K562 (cell line): ENCODE measurements around the gene LIPH. TPM values are rescaled to one million over a fixed set of nuclear protein-coding genes. Genes with fewer than 3 reads are reported as not detected.

Experiments used
- ARID1B ChIP-seq: fragments of 450-650 bp; IDR thresholded peaks from 2 replicates; pipeline ENCODE4 v1.6.1; 2016; ENCODE audit warnings: antibody characterized with exemption, mild to moderate bottlenecking, inconsistent platforms
- ARNT ChIP-seq, 2 experiments: fragments of 450-650 bp; IDR thresholded peaks; 2 replicates each; pipeline ENCODE4 v1.6.1; 2016; ENCODE audit warnings: mild to moderate bottlenecking in 1 of 2
- CBX3 ChIP-seq, 2 experiments: IDR thresholded peaks; 1 replicate in 1 of 2; 2 replicates in 1 of 2; pipeline ENCODE4 v1.6.1; 2012; ENCODE audit warnings: inconsistent platforms in 2 of 2, low read length in 2 of 2, borderline replicate concordance in 1 of 2, control low read depth in 1 of 2
- CEBPB ChIP-seq: fragments of 450-650 bp; IDR thresholded peaks from 2 replicates; pipeline ENCODE4 v1.6.1; 2016; ENCODE audit warnings: missing genetic modification characterization, missing compliant biosample characterization
- CREB3 ChIP-seq: fragments of 450-650 bp; conservative IDR thresholded peaks from 2 replicates; pipeline ENCODE4 v1.6.1; 2016; ENCODE audit warnings: missing genetic modification characterization, low read depth, mild to moderate bottlenecking, missing compliant biosample characterization, moderate library complexity
- EHMT2 ChIP-seq: fragments of 450-650 bp; IDR thresholded peaks from 2 replicates; pipeline ENCODE4 v1.6.1; 2018; ENCODE audit warnings: antibody characterized with exemption
- ETV6 ChIP-seq, 3 experiments: fragments of 150-350 bp in 1 of 3; sonication (generic) in 1 of 3; formaldehyde crosslinking in 1 of 3; IDR thresholded peaks; 2 replicates each; pipeline versions ENCODE4 v1.6.1 to v1.8.0; 2014 to 2022; ENCODE audit warnings: borderline replicate concordance in 2 of 3, low read depth in 2 of 3, antibody characterized with exemption in 1 of 3, low read length in 1 of 3, mild to moderate bottlenecking in 1 of 3, missing genetic modification reagents in 1 of 3
- ID3 ChIP-seq, 2 experiments: fragments of 250-450 bp in 1 of 2; fragments of 450-650 bp in 1 of 2; sonication (Bioruptor Pico) in 1 of 2; IDR thresholded peaks; 2 replicates each; pipeline versions ENCODE4 v1.6.1 to v1.8.0; 2016 to 2021; ENCODE audit warnings: mild to moderate bottlenecking in 2 of 2, moderate library complexity in 2 of 2, missing compliant biosample characterization in 1 of 2, missing genetic modification characterization in 1 of 2
- KHSRP ChIP-seq: fragments of 450-650 bp; IDR thresholded peaks from 2 replicates; pipeline ENCODE4 v1.6.1; 2017
- MCM3 ChIP-seq: fragments of 450-650 bp; IDR thresholded peaks from 2 replicates; pipeline ENCODE4 v1.6.1; 2016
- SIRT6 ChIP-seq: IDR thresholded peaks from one replicate; pipeline ENCODE4 v1.6.1; 2012; ENCODE audit warnings: low read depth, mild to moderate bottlenecking, control low read depth, inconsistent platforms, low read length, moderate library complexity
- TAF9B ChIP-seq: fragments of 450-650 bp; IDR thresholded peaks from 2 replicates; pipeline ENCODE4 v1.6.1; 2018; ENCODE audit warnings: mild to moderate bottlenecking; ENCODE audit not compliant: partially characterized antibody
- TAL1 ChIP-seq: fragments of 450-650 bp; IDR thresholded peaks from 2 replicates; pipeline ENCODE4 v1.6.1; 2016; ENCODE audit warnings: mild to moderate bottlenecking
- TBP ChIP-seq: optimal IDR thresholded peaks from 2 replicates; pipeline ENCODE3; 2011; ENCODE audit warnings: low read depth, low read length, improper control_type of control experiment
- TEAD4 ChIP-seq, 2 experiments: sonication (generic) in 1 of 2; formaldehyde crosslinking in 1 of 2; IDR thresholded peaks; 2 replicates each; pipeline versions ENCODE4 v1.6.1 to v1.8.0; 2012 to 2022; ENCODE audit warnings: borderline replicate concordance in 1 of 2, inconsistent platforms in 1 of 2, low read length in 1 of 2, mild to moderate bottlenecking in 1 of 2, missing genetic modification reagents in 1 of 2
- U2AF1 ChIP-seq: fragments of 200-400 bp; formaldehyde crosslinking; optimal IDR thresholded peaks from 2 replicates; pipeline ENCODE3; 2017; ENCODE audit warnings: mild to moderate bottlenecking, low read depth, low read length, moderate library complexity
- ZC3H8 ChIP-seq: fragments of 450-650 bp; IDR thresholded peaks from 2 replicates; pipeline ENCODE4 v1.6.1; 2017
- ZEB2 ChIP-seq: fragments of 450-650 bp; IDR thresholded peaks from 2 replicates; pipeline ENCODE4 v1.6.1; 2016
- ZNF121 ChIP-seq: sonication (generic); formaldehyde crosslinking; conservative IDR thresholded peaks from 2 replicates; pipeline ENCODE4 v1.8.0; 2022; ENCODE audit warnings: missing genetic modification reagents
- ZNF280A ChIP-seq: fragments of 450-650 bp; IDR thresholded peaks from 2 replicates; pipeline ENCODE4 v1.6.1; 2018; ENCODE audit warnings: mild to moderate bottlenecking, low read depth; ENCODE audit not compliant: partially characterized antibody
- polyA plus RNA-seq, 8 experiments: library from polyadenylated mRNA; depleted of rRNA in 4 of 8; stranded (reverse) in 5 of 8; unstranded in 3 of 8; fragments of >200 nt; fragmentation: Nextera tagmentation in 2 of 8; fragmentation: Illumina TruSeq in 1 of 8; extraction: Ambion mirVana in 2 of 8; extraction: Trizol in 1 of 8; gene quantifications; 2 replicates each; pipeline versions ENCODE4 v1.2.1 to v1.2.3, GENCODE V29; 2011 to 2014; ENCODE audit warnings: inconsistent platforms in 1 of 8, missing spikeins in 1 of 8
- total RNA-seq, 7 experiments: library from RNA; depleted of rRNA in 6 of 7; stranded (reverse); fragments of >200 nt in 6 of 7; fragmentation: Illumina TruSeq in 2 of 7; extraction: Trizol in 2 of 7; gene quantifications; 2 replicates each; pipeline versions ENCODE4 v1.2.1 to v1.2.3, GENCODE V29; 2011 to 2021; ENCODE audit warnings: low replicate concordance in 1 of 7

Gene LIPH
- total and polyA plus RNA-seq, 9 of the 15 experiments (the other 6 are each of a cell fraction or from before 2014, with no cell fraction given), result 0.73 to 1.8 (median 1.3) TPM

GRCh38 chr3:185537369-185537970 is 14.9 kb downstream of the LIPH start (continued):
- TF ChIP-seq ZNF280A, result no peak
- TF ChIP-seq ARID1B, result peak; percentile 71
- TF ChIP-seq CEBPB, result peak; percentile 99
- no peak for TF ChIP-seq ZNF121
- TF ChIP-seq ARNT (IDR thresholded peaks at IDR 0.05), result 0 out of 4 replicates have a peak, but pooled peaks of 1 of the 2 experiments have one; percentile 35
- peak; percentile 47; the same call in 1 of the 2 replicates for TF ChIP-seq TEAD4 (IDR thresholded peaks at IDR 0.05; ENCODE audit: low read length)
- TF ChIP-seq TEAD4 (CRISPR knock-in tag; IDR thresholded peaks at IDR 0.05; ENCODE audit: borderline replicate concordance), result no peak
- TF ChIP-seq TBP, result peak; percentile 35
- peak; percentile 26; the same call in 1 of the 2 replicates for TF ChIP-seq EHMT2
- TF ChIP-seq ETV6 (IDR thresholded peaks at IDR 0.05; ENCODE audit: borderline replicate concordance in 1 of 2, low read depth in 2 of 2, low read length in 1 of 2), result peak in 1 of 2 experiments; percentile 76; a peak in 1 of 4 replicates
- TF ChIP-seq ETV6 (CRISPR knock-in tag; IDR thresholded peaks at IDR 0.05; ENCODE audit: borderline replicate concordance), result no peak
- TF ChIP-seq CREB3 (tag), result 0 out of 2 replicates have a peak, but pooled peaks have one; percentile 29
- peak; percentile 52 for TF ChIP-seq TAF9B
- no peak for TF ChIP-seq KHSRP
- TF ChIP-seq ZC3H8, result no peak
- peak; percentile 81 for TF ChIP-seq ZEB2
- peak in 1 of 2 experiments; percentile 18; a peak in 1 of 3 replicates for TF ChIP-seq CBX3 (IDR thresholded peaks at IDR 0.05; ENCODE audit: borderline replicate concordance in 1 of 2, low read length in 2 of 2)
- no peak for TF ChIP-seq SIRT6
- no peak for TF ChIP-seq MCM3
- no peak for TF ChIP-seq TAL1
- no peak for TF ChIP-seq U2AF1
- no peak for TF ChIP-seq ID3 (CRISPR knock-in tag; IDR thresholded peaks at IDR 0.05)
- TF ChIP-seq ID3 (tag; IDR thresholded peaks at IDR 0.05), result 0 out of 2 replicates have a peak, but pooled peaks have one; percentile 58
